Femur (tissue), 1 donor: ENCODE results near the gene GGPS1.
"Not testable (repeated sequence)": the region's sequence is repeated elsewhere in the genome, so short reads cannot be mapped to it uniquely, and the experiment has no call there.

ENCODE experiments used
- DNase-seq: peaks from one replicate; pipeline ENCODE4 v3.0.0-alpha.2; 2017

The GGPS1 gene

DNA sequence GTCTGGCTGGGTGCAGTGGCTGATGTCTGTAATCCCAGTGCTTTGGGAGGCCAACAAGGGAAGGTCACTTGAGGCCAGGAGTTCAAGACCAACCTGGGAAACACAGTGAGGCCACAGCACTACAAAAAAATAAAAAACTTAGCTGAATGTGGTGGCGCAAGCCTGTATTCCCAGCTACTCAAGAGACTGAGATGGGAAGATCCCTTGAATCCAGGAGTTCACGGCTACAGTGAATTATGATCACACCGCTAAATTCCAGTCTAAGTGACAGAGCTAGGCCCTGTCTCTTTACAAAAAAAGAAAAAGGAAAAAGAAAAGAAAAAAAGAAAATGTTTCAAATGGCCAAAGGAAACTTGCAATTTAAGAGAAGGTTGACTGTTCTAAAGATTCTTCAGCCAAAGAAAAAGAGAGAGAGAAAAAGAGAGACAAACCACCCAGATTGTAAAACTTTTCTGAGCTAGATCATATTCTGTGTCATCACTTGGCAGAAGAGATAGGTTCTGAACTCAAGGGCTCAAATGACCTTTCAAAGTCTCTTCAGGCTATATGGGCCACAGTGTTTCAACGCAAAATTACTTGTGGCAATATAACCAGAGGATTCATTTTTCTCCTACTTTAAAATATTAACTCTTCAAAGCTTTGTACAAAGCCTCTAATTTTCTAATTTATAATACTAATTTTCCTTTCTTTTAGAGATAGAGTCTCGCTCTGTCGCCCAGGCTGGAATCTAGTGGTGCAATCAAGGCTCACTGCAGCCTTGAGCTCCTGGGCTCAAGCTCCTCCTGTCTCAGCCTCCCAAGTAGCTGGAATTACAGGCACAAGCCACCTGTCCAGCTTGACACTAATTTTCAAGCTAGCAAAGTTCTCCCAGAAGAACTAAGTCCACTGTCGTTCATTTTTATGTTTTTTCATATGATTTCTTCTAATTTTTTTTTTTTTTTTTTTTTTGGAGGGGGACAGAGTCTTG lies 20.9 kb upstream of the GGPS1 start:
- DNase-seq: no peak

DNA sequence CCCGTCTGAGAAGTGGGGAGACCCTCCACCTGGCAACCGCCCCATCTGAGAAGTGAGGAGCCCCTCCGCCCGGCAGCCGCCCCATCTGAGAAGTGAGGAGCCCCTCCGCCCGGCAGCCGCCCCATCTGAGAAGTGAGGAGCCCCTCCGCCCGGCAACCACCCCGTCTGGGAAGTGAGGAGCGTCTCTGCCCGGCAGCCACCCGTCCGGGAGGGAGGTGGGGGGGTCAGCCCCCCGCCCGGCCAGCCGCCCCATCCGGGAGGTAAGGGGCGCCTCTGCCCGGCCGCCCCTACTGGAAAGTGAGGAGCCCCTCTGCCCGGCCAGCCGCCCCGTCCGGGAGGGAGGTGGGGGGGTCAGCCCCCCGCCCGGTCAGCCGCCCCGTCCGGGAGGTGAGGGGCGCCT lies 19.2 kb upstream of the GGPS1 start:
- not testable (repeated sequence) for DNase-seq

DNA sequence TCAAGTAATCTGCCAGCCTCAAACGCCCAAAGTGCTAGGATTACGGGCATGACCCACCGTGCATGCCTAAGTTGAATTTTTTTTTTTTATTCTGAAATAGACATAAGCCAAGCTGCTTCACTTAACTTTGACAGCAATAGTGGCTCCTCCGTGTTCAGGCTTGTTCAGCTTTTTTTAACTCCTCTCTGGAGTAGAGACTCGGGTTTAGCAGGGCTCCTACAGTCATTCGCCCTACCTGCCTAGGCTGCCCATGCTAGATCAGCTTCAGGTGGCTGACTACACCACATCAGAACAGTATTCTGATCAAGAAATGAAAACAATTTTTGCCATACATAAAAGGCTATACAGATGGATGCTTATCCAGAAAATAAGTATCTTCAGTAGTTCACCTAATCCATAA lies 15.1 kb upstream of the GGPS1 start:
- DNase-seq: no peak

DNA sequence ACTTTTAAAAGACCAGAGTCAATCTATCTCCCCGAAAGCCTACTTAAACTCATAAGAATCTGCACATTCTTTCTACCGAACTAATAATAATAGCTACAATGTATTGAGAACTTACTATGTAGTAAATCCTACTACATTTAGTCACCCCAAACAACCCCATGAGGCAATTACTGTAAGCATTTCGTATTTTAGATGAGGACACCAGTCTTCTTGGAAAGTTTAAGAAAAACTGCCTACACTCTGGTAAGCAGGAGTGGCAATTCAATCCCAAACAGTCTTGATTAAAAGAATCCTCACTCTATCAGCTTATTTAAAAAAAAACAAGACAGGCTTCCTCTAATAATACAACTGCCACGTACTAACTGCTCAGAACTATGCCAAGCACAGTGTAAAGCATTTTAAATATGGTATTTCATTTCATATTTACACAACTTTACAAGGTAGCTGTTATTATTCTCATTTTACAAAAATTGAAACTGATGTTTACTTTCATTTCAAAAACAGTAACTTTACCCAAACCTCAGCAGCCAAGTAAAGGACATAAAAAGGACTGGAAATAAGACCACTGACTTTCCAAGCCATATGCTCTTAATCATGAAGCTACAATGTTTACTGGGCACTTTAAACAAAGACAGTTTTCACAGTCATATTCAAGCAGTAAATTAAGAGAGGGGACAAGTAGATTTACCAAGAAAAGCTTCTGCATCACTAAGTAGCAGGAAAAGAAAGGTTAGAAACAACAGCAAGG lies 14.3 kb upstream of the GGPS1 start:
- no peak for DNase-seq

DNA sequence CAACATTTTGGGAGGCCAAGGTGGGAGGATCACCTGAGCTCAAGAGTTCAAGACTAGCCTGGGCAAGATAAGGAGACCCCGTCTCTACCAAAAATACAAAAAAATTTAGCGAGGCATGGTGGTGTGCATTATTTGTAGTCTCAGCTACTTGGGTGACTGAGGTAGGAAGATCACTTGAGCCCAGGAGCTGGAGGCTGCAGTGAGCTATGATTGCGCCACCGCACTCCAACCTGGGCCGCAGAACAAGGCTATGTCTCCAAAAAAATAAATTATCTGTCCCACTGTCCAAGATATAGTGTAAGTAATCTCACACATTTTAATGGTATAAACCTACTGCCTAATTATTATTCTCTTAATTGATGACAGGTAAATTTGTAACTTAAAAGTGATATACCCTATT lies 13.2 kb upstream of the GGPS1 start:
- no peak for DNase-seq

DNA sequence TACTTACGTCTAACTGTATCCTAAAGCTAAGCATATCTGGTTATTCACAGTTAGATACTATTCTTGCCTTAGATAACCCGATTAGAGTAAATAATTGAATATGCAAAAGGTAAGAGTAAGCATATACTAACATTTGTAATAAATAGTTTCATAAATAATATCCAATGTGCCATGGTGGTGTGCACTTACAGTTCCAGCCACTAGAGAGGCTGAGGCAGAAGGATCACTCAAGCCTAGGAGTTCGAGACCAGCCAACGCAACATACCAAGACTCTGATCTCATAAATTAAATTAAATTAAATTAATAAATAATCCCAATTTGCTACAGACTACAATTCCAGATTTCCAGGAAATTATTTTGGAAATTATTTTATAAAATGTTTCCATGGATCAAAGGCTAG lies 12.6 kb upstream of the GGPS1 start:
- no peak for DNase-seq

DNA sequence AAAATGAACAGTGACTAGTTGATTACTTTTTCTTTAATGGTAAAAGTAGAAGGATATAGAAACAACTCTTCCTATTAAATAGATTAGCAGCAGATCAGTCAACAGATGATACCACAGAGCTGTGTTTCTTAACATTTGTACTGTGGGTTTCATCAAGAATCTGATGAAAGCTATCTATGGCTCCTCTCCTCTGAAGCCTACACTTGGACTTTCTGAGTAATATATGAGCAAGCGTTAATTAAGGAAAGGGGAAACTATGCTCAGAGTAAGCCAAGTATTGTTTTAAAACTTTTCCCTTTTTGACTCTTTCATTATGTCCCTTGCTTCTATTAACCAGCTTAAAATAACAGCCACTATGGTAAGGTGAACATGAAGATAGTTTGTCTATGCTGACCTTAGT lies 11.2 kb upstream of the GGPS1 start:
- no peak for DNase-seq

DNA sequence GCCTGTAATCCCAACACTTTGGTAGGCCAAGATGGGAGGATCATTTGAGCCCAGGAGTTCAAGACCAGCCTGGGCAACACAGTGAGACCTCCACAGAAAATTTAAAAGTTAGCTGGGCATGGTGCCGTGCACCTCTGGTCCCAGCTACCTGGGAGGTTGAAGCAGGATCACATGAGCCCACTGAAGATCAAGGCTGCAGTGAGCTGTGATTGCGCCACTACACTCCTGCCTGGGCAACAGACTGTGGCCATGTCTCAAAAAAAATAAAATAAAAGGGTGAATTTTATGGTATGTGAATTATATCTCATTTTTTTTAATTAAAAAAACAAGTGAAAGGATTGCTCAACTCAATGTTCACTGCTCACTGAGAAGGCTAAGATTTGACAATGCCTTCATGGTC lies 9.1 kb upstream of the GGPS1 start:
- DNase-seq: no peak

DNA sequence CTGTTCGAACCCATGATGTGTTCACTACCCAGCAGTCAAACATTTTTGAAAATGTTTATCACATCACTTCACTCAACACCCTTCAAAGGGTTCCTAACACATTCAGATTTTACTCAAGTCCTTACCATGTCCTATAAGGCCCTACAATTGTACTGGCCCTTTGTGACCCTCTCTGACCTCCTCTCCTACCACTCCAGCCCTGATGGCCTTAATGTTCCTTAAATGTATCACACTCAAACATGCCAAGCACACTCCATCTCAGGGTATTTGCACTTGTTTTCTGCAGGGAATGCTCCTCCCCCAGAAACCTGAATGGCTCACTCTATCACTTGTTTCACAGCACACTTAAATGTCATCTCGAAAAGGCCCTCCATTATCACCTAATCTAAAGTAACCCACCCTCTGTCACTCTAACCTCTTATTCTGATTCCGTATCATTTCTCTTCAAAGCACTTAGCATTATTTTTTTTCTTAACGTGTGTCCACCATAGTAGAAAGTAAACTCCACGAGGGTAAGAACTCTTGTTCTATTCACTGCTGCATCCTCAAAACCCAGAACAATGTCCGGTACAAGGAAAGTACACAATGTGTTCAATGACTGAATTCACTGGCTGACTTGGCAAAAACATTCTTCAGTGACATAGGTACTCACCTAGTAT lies 7.7 kb upstream of the GGPS1 start:
- DNase-seq: no peak

DNA sequence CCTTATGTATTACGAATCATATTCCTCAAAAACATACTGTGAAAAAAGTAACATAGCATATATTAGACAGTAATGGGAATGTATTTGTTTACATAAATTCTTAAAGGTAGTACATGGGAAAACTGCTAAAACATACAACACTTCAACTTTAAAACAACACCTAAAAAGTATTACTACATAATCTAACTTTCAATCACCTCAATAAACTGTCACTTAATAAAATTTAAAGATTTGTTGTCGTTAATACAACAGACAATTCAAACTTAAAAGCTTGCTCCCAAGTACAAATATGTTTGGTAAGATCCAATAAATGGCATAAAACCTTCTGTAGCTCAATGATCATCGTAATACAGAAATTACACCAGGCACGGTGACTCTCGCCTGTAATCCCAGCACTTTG lies 4.1 kb upstream of the GGPS1 start:
- DNase-seq: no peak

DNA sequence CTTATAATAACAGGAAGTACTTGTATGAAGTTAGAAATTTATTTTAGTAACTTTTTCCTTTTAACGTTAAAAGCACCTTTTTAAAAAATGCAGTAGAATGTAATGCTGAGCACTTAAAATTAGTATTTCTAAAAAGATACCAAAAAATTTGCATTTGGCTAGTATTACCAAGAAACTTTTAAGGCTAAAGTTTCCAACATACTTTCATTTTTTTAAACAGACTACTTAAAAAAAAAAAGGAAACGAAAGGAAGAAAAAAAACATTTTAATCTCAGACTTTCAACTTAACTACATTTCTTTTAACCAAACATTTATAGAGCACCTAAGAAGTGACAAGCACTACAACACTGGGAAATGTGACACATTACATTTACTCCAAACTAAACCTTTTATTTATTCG lies 3.2 kb upstream of the GGPS1 start:
- DNase-seq: no peak

DNA sequence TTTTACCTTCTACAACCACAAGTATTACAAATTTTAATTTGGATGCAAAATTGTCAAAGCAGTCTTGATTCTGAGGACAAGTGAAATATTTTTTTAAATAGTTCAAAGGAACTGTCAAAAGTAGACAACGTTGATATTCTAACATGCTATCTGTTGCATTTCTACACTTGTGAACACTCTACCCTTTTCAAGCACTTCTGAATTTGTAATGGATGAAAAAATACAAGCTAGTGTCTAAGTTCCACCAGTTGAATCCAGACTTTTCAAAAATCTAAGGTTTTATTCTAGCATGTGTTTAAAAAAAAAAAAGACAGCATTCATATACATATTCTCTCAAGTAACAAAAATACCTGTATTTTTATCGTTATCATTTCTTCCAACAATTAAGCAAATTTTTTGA lies 2.5 kb upstream of the GGPS1 start:
- no peak for DNase-seq

DNA sequence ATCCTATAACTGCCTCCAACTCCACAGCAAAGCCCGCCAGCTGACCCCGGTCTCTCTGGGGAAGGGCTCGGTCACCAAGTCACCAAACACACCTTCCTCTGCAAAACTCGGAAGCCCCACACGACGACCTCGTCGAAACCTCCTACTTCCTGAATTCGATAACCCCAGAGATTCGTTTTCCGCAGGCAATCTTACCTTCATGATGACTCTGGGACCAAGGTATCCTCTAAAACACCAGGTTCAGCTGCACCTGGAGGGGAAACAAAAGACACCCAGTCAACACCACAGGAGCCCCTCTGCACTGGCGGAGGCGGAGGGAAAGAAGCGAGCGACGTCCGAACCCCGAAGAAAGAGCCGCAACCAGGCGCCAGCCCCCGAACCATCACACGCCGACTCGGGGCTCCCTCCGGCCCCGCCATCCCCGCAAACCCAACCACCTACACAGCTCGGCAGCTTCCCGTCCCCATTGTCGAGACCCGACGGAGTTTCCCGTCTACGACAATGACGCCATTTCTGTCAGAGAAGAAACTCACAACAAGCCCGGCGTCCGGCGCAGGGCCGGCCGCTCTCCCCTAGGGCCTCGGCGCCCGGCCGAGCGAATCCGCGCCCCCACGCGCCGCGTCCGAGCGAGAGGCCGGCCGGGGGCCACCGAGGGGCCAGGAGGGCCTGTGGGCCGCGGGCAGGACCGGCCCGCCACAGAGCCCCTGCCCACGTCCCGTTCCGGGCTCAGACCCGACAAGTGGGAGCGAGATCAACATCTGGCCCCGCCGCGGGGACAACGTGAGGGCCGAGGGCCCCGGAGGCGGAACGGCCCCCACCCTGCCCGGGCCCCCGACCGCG lies 1.4 kb upstream of the GGPS1 start:
- peak; percentile 61 for DNase-seq

DNA sequence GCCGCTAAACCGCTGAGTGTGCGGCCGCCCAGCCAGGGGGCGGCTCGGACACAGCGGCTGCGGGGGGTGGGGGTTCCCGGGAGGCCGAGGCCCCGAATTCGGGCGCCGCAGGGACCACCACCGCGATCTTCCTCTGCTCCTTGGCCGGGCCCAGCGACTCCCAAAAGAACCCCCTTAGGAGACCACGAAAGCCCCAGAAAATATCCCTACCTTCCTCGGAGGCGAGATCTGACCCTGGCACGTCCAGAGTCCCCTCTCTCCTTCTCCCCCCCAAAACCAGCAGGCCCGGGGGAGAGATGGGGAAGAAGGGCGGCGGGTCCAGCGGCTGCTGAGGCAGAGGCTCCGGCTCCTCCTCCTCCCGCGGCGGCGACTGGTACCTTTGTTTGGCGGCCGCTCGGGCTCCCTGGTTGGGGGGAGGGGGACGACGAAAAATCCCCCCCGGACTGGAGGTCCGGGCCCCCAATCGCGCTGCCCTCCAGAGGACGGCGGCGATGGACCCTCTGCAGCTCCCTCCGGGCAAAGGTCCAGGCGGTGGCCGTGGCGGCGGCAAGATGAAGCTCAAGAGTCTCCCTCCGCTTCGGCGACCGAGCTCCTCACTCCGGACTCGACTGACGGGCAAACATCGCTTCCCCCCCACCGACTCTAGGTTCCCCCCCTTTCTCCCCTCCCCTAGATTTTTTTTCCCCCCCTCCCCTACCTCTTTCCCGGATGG lies 655 bp upstream of the GGPS1 start, which contains the start of gene ARID4B:
Gene ARID4B, minus strand, starts transcription at position 621 of the 712 bp plus-strand sequence. CDS start 1,260 bp downstream, outside the sequence.
- DNase-seq: no peak

DNA sequence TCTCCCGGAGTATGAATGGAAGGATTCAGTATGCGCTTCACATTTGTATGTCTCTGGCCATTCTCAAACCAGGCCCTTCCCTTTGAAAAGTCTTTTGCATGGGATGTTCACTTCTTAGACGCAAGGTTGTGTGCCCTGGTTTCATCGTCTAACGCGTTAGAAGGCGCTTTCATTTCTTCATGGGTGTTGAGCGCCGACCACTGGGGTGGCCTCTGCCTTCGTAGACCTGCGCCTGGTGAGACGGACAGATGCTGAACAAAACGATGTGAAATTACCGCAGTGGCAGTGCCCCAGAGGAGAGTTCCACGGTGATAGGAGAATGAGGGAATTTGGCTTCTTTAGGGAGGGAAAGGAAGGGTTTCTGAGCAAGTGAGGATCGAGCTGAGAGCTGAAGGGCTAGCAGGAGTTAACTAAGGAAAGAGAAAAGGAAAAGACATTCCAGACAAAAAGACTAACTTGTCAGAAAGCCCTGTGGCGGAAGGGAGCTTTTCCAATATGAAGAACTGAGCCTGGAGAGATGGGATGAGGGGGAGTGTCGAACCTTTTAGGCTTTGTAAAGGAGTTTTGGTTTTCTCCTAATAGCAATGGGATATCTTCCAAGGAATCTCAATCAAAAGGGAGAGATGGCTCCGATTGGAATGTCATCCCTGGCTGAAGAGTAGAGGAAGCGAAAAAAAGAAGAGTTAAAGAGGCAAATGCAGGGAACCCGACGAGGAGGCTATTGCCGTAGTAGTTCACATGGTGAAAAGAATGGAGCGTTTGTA lies 951 bp downstream of the GGPS1 start:
- DNase-seq: peak; percentile 62

DNA sequence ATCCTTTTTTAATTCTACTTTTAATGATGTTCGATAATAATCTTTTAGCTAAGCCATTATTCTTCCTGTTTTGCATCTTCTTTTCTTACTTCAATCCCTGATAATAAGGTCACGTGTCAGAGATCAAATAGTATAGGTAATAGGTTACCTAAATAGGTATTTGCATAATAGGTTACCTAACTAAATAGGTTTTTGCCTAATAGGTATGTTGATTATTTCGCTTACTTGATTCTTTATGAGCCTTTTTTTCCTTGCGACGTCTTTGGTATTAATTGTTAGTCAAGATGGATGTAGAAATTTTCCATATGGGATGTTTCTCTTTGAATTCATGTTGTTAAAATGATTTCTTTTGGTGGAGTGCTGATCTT lies 2.5 kb downstream of the GGPS1 start:
- DNase-seq: no peak

DNA sequence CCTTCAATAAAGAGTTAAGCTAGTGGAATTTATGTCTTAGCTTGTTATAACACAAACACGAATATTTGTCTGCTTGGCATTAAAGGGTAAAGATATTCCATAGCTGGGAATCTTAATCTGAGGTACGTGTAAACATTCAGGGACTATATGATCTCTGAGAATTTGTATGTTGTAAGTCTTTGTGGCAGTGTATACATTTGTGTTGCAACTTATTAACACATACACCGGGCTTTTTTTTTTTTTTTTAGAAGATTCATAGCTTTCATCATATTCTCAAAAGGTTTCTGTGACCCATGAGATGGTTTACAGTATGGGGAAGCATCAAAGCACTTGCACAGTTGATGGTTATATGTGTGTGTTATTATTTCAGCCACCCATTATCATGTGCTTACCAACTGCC lies 3.0 kb downstream of the GGPS1 start:
- no peak for DNase-seq

DNA sequence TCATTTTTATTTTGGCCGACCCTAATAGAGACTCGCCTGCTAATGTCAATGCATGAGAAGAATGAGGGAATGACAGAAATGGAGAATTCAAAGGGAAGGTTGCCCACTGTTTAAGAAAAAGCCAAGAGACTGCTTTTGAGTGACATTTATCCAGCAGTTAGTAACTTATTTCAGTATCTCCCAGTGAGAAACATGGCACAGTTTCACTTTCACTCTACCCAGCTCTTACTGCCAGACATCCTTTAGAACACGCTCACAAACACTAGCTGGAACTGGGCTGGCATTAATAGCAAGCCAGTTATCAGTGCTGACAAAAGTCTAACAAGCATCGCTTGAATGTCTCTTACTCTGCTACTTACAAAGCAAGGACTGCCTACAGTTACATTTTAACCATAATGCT lies 8.5 kb downstream of the GGPS1 start:
- DNase-seq: no peak

DNA sequence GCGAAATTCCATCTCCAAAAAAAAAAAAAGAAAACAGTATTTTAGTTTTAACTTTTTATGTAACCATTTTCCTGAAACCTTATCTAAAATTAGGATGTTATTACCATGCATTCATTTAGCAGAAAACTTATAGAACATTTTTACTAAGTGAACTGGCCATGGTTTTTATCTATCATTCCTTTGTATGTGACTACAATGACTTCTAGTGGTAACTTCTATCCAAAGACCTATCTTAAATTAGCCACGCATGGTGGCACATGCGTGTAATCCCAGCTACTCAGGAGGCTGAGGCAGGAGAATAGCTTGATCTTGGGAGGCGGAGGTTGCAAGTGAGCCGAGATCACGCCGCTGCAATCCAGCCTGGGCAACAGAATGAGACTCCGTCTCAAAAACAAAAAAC lies 11.4 kb downstream of the GGPS1 start:
- DNase-seq: no peak

DNA sequence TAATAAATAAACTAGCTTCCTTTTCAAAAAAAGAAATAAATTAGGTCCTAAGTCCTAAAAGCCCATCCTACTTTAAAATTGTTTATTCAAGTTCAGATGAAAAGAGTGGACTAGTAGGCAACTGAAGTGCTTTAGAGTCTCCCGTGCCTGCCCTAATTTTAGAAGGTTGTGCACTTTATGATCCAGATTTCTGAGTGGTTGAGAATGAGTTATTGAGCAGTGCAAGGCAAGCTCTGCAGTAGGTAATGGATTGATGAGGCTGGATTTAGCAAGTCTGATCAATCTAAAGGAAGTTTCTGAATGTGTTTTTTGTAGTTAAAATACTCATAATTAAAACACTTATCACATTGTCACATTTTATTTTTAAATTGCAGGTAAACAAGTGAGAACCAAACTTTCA lies 13.0 kb downstream of the GGPS1 start:
- no peak for DNase-seq

DNA sequence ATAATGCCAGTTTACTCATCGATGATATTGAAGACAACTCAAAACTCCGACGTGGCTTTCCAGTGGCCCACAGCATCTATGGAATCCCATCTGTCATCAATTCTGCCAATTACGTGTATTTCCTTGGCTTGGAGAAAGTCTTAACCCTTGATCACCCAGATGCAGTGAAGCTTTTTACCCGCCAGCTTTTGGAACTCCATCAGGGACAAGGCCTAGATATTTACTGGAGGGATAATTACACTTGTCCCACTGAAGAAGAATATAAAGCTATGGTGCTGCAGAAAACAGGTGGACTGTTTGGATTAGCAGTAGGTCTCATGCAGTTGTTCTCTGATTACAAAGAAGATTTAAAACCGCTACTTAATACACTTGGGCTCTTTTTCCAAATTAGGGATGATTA lies 13.7 kb downstream of the GGPS1 start:
- no peak for DNase-seq
